GM23338 (cell line): Measurements from ENCODE around the gene TTC12. TPM values are rescaled to one million over a fixed set of nuclear protein-coding genes. Genes with fewer than 3 reads are reported as not detected.

Experiments
- ATAC-seq: fragments of 200-7000 bp; cut with Tn5 transposase; 3 replicates; pipeline ENCODE4 v1.9.1; 2020
- DNase-seq: peaks from one replicate; pipeline ENCODE4 v3.0.0-alpha.2; 2015; ENCODE audit warnings: low spot score
- H2AFZ ChIP-seq: fragments of 200-600 bp; sonication (generic); 2 replicates; pipeline ENCODE4 v1.8.0; 2016; ENCODE audit warnings: antibody characterized with exemption, mild to moderate bottlenecking, moderate library complexity
- H3F3A ChIP-seq: fragments of 200-600 bp; sonication (generic); replicated peaks from 2 replicates; pipeline ENCODE4 v1.8.0; 2017; ENCODE audit warnings: antibody characterized with exemption, mixed run types, low read depth
- H3K27ac ChIP-seq: fragments of 200-600 bp; sonication (generic); 2 replicates; pipeline ENCODE4 v1.6.1; 2016; ENCODE audit warnings: low read depth
- H3K27me3 ChIP-seq: fragments of 200-600 bp; sonication (generic); 2 replicates; pipeline ENCODE4 v1.8.0; 2016; ENCODE audit warnings: mild to moderate bottlenecking, mixed run types, moderate library complexity; ENCODE audit not compliant: insufficient read depth
- H3K36me3 ChIP-seq: fragments of 200-600 bp; sonication (generic); 2 replicates; pipeline ENCODE4 v1.8.0; 2016; ENCODE audit warnings: mild to moderate bottlenecking; ENCODE audit not compliant: insufficient read depth
- H3K4me1 ChIP-seq: fragments of 200-600 bp; sonication (generic); 2 replicates; pipeline ENCODE4 v1.8.0; 2016; ENCODE audit warnings: mild to moderate bottlenecking, moderate library complexity; ENCODE audit not compliant: insufficient read depth
- H3K4me2 ChIP-seq: fragments of 200-600 bp; sonication (generic); 2 replicates; pipeline ENCODE4 v1.7.1; 2017; ENCODE audit warnings: mixed run types
- H3K4me3 ChIP-seq: fragments of 200-600 bp; sonication (generic); 2 replicates; pipeline ENCODE4 v1.6.1; 2016; ENCODE audit warnings: mixed run types
- H3K79me2 ChIP-seq: fragments of 200-600 bp; sonication (generic); replicated peaks from 2 replicates; pipeline ENCODE4 v1.8.0; 2017; ENCODE audit warnings: mild to moderate bottlenecking; ENCODE audit not compliant: insufficient read depth
- H3K9me2 ChIP-seq: fragments of 200-600 bp; sonication (generic); 2 replicates; pipeline ENCODE4 v1.8.0; 2017; ENCODE audit not compliant: insufficient read depth
- H4K20me1 ChIP-seq: fragments of 200-600 bp; sonication (generic); replicated peaks from 2 replicates; pipeline ENCODE4 v1.8.0; 2017; ENCODE audit warnings: mild to moderate bottlenecking; ENCODE audit not compliant: insufficient read depth
- H3K27ac Mint-ChIP-seq: 2 replicates; pipeline ENCODE4 v1.8.0; 2020; ENCODE audit warnings: inconsistent platforms, mild to moderate bottlenecking, moderate library complexity, mixed read lengths
- H3K27me3 Mint-ChIP-seq: 3 replicates; pipeline ENCODE4 v1.8.0; 2022; ENCODE audit warnings: low read depth, mild to moderate bottlenecking, moderate library complexity, mixed read lengths, inconsistent platforms; ENCODE audit not compliant: insufficient read depth, poor library complexity
- H3K36me3 Mint-ChIP-seq: 3 replicates; pipeline ENCODE4 v1.8.0; 2021; ENCODE audit warnings: low read depth, mild to moderate bottlenecking, inconsistent platforms, moderate library complexity, mixed read lengths
- H3K4me1 Mint-ChIP-seq: 3 replicates; pipeline ENCODE4 v1.8.0; 2020; ENCODE audit warnings: mild to moderate bottlenecking, inconsistent platforms, mixed read lengths
- H3K4me3 Mint-ChIP-seq: 3 replicates; pipeline ENCODE4 v1.8.0; 2021; ENCODE audit warnings: moderate library complexity, mild to moderate bottlenecking, inconsistent platforms, mixed read lengths
- H3K9me3 Mint-ChIP-seq: 3 replicates; pipeline ENCODE4 v1.8.0; 2020; ENCODE audit warnings: moderate library complexity, mild to moderate bottlenecking, inconsistent platforms, mixed read lengths
- CREB1 ChIP-seq: fragments of 250-450 bp; sonication (Bioruptor Pico); IDR thresholded peaks from 2 replicates; pipeline ENCODE4 v1.5.0; 2020; ENCODE audit warnings: low read depth, mild to moderate bottlenecking, moderate library complexity
- CTCF ChIP-seq, 2 experiments: fragments of 200-600 bp in 1 of 2; sonication (generic) in 1 of 2; conservative IDR thresholded peaks; 2 replicates each; pipeline versions ENCODE4 v1.5.1 to v1.6.1; 2016 to 2017; ENCODE audit warnings: antibody characterized with exemption in 2 of 2, low read depth in 2 of 2, mild to moderate bottlenecking in 2 of 2, moderate library complexity in 1 of 2
- ETS1 ChIP-seq: IDR thresholded peaks from 2 replicates; pipeline ENCODE4 v1.6.1; 2016; ENCODE audit warnings: antibody characterized with exemption
- EZH2 ChIP-seq: fragments of 200-600 bp; sonication (generic); IDR thresholded peaks from one replicate; pipeline ENCODE4 v1.8.0; 2017; ENCODE audit warnings: antibody characterized with exemption, mild to moderate bottlenecking, low read depth; ENCODE audit not compliant: unreplicated experiment
- EZH2phosphoT487 ChIP-seq: fragments of 200-600 bp; sonication (generic); IDR thresholded peaks from one replicate; pipeline ENCODE4 v1.8.1; 2018; ENCODE audit warnings: antibody characterized with exemption; ENCODE audit not compliant: unreplicated experiment
- JUNB ChIP-seq: IDR thresholded peaks from one replicate; pipeline ENCODE4 v1.6.1; 2016; ENCODE audit warnings: antibody characterized with exemption; ENCODE audit not compliant: unreplicated experiment
- POLR2AphosphoS5 ChIP-seq: IDR thresholded peaks from 2 replicates; pipeline ENCODE4 v1.6.1; 2016; ENCODE audit warnings: antibody characterized with exemption, low read depth
- REST ChIP-seq: IDR thresholded peaks from one replicate; pipeline ENCODE4 v1.6.1; 2018; ENCODE audit warnings: antibody characterized with exemption; ENCODE audit not compliant: unreplicated experiment
- STAT1 ChIP-seq: IDR thresholded peaks from one replicate; pipeline ENCODE4 v1.6.1; 2016; ENCODE audit warnings: antibody characterized with exemption; ENCODE audit not compliant: unreplicated experiment
- ZNF114 ChIP-seq: fragments of 250-450 bp; sonication (Bioruptor Pico); IDR thresholded peaks from 2 replicates; pipeline ENCODE4 v1.5.0; 2020; ENCODE audit warnings: mild to moderate bottlenecking, moderate library complexity
- ZNF331 ChIP-seq: fragments of 250-450 bp; sonication (Bioruptor Pico); IDR thresholded peaks from 2 replicates; pipeline ENCODE4 v1.5.0; 2020; ENCODE audit warnings: low read depth, mild to moderate bottlenecking, moderate library complexity
- ZNF462 ChIP-seq: fragments of 250-450 bp; sonication (Bioruptor Pico); IDR thresholded peaks from 2 replicates; pipeline ENCODE4 v1.5.0; 2020; ENCODE audit warnings: mild to moderate bottlenecking, moderate library complexity
- polyA plus RNA-seq: library from polyadenylated mRNA; unstranded; fragments of >200 nt; fragmentation: Nextera tagmentation; extraction: Ambion mirVana; gene quantifications from 2 replicates; pipeline ENCODE4 v1.2.1, GENCODE V29; 2016
- total RNA-seq: library from RNA; depleted of rRNA; stranded (reverse); fragments of >200 nt; shearing (Covaris generic); gene quantifications from 2 replicates; pipeline ENCODE4 v1.2.3, GENCODE V29; 2014

TTC12 gene
- total and polyA plus RNA-seq, 2 experiments from 2014 or later, result 3.4 to 12.5 TPM

GRCh38 chr11:113265362-113265761 is 49.0 kb upstream of the TTC12 start:
- DNase-seq (no peak), ATAC-seq (no peak)
- TF ChIP-seq STAT1 (no peak), ZNF462 (no peak), ZNF114 (CRISPR knock-in tag) (no peak), POLR2AphosphoS5 (no peak), REST (no peak), EZH2phosphoT487 (no peak), JUNB (no peak), EZH2 (no peak), ETS1 (no peak), CREB1 (no peak), ZNF331 (no peak), CTCF (conservative IDR thresholded peaks at IDR 0.05; ENCODE audit: low read depth in 2 of 2) (no peak)
- Mint-ChIP-seq H3K27me3 (peaks cover 4% of the 10 kb centered on the region), H3K9me3 (no peaks in the 10 kb centered on the region; the same call in 2 of the 3 replicates), H3K4me3 (no peak overlapping the region), H3K36me3 (no peaks in the 10 kb centered on the region), H3K27ac (no peak overlapping the region), H3K4me1 (peaks cover 2% of the 10 kb centered on the region; the same call in 2 of the 3 replicates)
- H3K4me1 ChIP-seq, result no peaks in the 10 kb centered on the region
- no peaks in the 10 kb centered on the region for H3K79me2 ChIP-seq
- H3F3A ChIP-seq, result no peaks in the 10 kb centered on the region
- no peak overlapping the region for H2AFZ ChIP-seq
- no peaks in the 10 kb centered on the region for H4K20me1 ChIP-seq
- no peaks in the 10 kb centered on the region for H3K9me2 ChIP-seq
- no peaks in the 10 kb centered on the region for H3K27me3 ChIP-seq
- no peaks in the 10 kb centered on the region for H3K36me3 ChIP-seq
- H3K4me2 ChIP-seq, result no peak overlapping the region
- no peak overlapping the region for H3K4me3 ChIP-seq
- no peak overlapping the region for H3K27ac ChIP-seq
